Measurements from ENCODE around the gene RNPS1. TPM values are rescaled to one million over a fixed set of nuclear protein-coding genes. Genes with fewer than 3 reads are reported as not detected.

The RNPS1 gene
- total RNA-seq, 1 experiment from 2014 or later: 290 TPM

GRCh38 chr16:2236337-2237101 is 31.4 kb downstream of the RNPS1 start, which contains the start of gene DNASE1L2:
DNASE1L2 (plus strand) TSS chr16:2236444; CDS start chr16:2236817, 373 bp downstream.
- no peak for DNase-seq (ENCODE audit: low read depth)

GRCh38 chr16:2235695-2236336 is 32.1 kb downstream of the RNPS1 start:
- DNase-seq (ENCODE audit: low read depth): no peak

- DNase-seq (ENCODE audit: low read depth): no peak
Measured at GRCh38 chr16:2235234-2235651, 32.7 kb downstream of the RNPS1 start.

- no peak for DNase-seq (ENCODE audit: low read depth)
Measured at GRCh38 chr16:2234813-2235170, 33.1 kb downstream of the RNPS1 start.

- no peak for DNase-seq (ENCODE audit: low read depth)
Measured at GRCh38 chr16:2233872-2234812, 33.8 kb downstream of the RNPS1 start.

GRCh38 chr16:2233046-2233775 is 34.7 kb downstream of the RNPS1 start:
- no peak for DNase-seq (ENCODE audit: low read depth)

- no peak for DNase-seq (ENCODE audit: low read depth)
Measured at GRCh38 chr16:2232094-2232990, 35.6 kb downstream of the RNPS1 start.

- DNase-seq (ENCODE audit: low read depth): no peak
Measured at GRCh38 chr16:2231016-2231931, 36.7 kb downstream of the RNPS1 start.

GRCh38 chr16:2230376-2230775 is 37.5 kb downstream of the RNPS1 start:
- no peak for DNase-seq (ENCODE audit: low read depth)

GRCh38 chr16:2229632-2230250 is 38.2 kb downstream of the RNPS1 start:
- DNase-seq (ENCODE audit: low read depth): no peak

- DNase-seq (ENCODE audit: low read depth): no peak
Measured at GRCh38 chr16:2229091-2229490, 38.8 kb downstream of the RNPS1 start.

GRCh38 chr16:2228161-2228824 is 39.6 kb downstream of the RNPS1 start:
- no peak for DNase-seq (ENCODE audit: low read depth)

GRCh38 chr16:2226918-2227317 is 41.0 kb downstream of the RNPS1 start:
- DNase-seq (ENCODE audit: low read depth): no peak

- DNase-seq (ENCODE audit: low read depth): no peak
Measured at GRCh38 chr16:2226245-2226793, 41.6 kb downstream of the RNPS1 start.

- DNase-seq (ENCODE audit: low read depth): peak; percentile 54
Measured at GRCh38 chr16:2223942-2224486, 43.9 kb downstream of the RNPS1 start.

GRCh38 chr16:2223221-2223941 is 44.5 kb downstream of the RNPS1 start, which contains the start of gene E4F1:
E4F1 (plus strand) TSS chr16:2223591; CDS start chr16:2223614, 23 bp downstream.
- DNase-seq (ENCODE audit: low read depth): peak; percentile 99

Data from HT1080 (cell line).